GM18502 (cell line): ENCODE results near the gene ARL5C.
"Not testable (repeated sequence)": the region's sequence is repeated elsewhere in the genome, so short reads cannot be mapped to it uniquely, and the experiment has no call there.

Experiments used
- ATAC-seq: cut with Tn5 transposase; IDR thresholded peaks from one replicate; pipeline ENCODE4 v1.9.1; 2021; ENCODE audit warnings: mild to moderate bottlenecking; ENCODE audit not compliant: unreplicated experiment, poor library complexity

ARL5C gene

DNA sequence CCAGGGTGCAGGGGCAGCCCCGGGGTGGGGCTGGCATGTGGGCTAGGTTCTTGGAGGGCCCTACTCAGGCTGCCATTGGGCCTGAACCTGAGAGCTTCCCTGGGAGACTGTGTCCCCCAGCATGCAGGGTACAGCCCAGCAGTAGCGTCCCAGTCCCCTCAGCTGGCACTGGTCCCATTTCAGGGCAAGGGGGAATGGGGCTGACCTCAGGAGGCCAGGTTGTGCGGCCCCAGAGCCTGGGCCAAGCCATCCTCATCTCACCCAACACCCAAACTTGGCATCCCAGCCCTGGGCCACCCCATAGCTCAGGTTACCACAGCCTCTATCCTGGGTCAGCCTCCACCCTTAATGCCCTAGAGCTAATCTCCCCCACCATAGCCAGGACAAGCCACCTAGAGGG is 20.8 kb downstream of the ARL5C start:
- no peak for ATAC-seq

DNA sequence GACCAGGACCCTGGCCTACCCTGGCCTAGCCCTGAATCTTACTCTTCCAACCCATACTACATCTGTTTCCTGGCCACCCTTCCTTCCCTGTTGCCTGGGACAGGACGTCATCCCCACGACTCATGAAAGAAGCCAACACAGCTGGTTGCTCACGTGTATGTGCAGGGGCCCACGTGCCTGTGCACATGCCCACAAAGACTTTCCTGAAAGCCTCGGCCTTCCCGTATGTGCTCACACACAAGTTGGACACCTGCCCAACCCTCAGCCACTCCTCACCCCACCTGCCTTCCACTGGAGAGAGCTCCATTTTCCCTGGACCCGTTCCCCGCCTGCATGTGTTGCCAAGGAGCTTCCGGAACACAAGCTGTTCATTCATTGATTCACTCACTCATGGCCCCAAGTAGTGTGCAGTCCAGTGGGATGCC is 21.5 kb downstream of the ARL5C start:
- no peak for ATAC-seq

- no peak for ATAC-seq
Observed at GRCh38 chr17:39143552-39144093, 22.3 kb downstream of the ARL5C start.

DNA sequence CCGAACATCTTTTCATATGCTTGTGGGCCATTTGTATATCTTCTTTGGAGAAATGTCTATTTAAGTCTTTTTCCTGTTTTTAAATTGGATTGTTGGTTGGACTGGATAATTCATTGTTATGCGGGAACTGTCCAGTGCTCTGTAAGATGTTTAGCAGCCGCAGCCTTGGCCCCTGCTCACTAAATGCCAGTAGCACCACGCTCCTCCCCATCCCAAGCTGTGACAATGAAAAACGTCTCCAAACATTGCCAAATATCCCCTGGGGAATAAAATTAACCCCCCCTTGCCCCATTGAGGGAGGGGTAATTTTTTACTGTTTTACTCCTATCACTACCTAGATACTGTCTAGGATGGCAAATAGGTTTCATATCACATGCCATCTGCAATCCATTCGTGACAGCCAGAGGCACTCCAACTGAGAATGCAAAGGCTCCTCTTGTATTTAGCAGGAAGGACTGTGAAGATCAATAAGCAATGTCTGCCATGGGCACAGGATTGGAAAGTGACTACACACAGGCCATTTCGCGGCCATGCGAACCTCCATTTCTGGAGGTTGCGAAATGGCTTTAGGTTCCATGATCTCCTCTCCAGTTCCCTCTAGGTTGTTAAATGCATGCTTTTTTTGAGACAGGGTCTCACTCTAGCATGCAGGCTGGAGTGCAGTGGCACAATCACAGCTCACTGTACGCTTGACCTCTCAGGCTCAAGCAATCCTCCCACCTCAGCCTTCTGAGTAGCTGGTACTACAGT is 23.9 kb downstream of the ARL5C start:
- ATAC-seq: no peak

DNA sequence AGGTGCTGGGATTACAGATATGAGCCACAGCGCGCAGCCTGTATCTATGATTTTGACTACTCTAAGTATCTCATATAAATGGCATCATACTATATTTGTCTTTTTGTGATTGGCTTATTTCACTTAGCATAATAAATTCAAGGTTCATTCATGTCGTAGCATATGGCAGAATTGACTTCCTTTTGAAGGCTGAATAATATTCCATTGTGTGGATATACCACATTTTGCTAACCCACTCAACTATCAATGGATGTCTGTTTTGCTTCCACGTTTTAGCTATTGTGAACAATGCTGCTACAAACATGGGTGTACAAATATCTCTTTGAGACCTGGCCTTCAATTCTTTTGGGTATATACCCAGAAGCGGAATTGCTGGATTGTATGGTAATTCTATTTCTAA is 24.7 kb downstream of the ARL5C start:
- ATAC-seq: no peak

GRCh38 chr17:39139561-39139960 is 26.4 kb downstream of the ARL5C start:
- no peak for ATAC-seq

- ATAC-seq: no peak
Observed at GRCh38 chr17:39139161-39139511, 26.8 kb downstream of the ARL5C start.

GRCh38 chr17:39138431-39139160 is 27.4 kb downstream of the ARL5C start:
- ATAC-seq: no peak

DNA sequence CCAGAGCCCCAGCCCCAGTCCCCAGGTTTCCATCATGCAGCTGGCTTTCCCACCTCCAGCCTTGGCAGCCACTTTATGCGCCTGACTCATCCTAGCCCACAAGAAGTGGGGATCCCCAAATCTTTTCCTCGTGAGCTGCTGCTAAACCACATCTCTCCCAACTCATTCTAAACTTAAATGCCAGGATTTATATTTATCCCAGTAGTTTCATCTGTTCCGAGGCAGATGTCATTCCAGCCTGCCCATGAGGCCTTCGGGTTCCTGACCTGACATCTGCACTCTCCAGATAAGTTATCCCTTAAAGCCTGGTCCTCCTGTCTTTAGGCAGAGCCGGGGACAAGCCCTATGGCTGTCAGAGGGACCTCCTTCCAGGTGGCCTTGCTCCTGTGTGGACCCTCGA is 31.1 kb downstream of the ARL5C start:
- no peak for ATAC-seq

GRCh38 chr17:39132192-39132610 is 33.8 kb downstream of the ARL5C start:
- ATAC-seq: no peak

DNA sequence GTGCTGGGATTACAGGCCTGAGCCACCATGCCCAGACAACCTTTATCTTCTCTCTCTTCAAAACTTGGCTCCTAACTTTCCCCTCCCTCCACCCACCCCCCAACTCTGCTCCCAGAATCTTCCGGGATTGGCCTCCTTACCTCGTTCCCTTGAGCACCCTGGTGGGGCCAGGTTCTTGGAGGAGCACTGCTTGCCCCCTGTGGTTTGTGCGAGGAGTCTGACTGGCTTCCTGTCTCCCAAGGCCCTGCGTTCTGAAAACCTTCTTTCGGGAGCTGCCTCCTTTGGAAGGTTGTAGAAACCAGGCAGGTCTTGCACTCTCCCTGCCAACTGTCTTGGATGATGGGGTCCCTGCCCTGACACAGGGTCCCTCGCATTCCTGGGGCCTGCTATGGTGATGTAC is 34.3 kb downstream of the ARL5C start:
- ATAC-seq: no peak

GRCh38 chr17:39130205-39130604 is 35.8 kb downstream of the ARL5C start:
- no peak for ATAC-seq

DNA sequence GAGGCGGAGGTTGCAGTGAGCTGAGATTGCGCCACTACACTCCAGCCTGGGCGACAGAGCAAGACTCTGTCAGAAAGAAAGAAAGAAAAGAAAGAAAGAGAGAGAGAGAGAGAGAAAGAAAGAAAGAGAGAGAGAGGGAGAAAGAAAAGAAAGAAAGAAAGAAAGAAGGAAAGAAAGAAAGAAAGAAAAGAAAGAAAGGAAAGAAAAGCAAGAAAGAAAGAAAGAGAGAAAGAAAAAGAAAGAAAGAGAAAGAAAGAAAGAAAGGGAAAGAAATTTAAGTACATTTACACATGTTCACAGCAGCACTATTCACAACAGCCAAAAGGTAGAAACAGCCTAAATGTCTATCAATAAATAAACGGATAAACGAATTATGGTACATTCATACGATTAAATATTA is 36.4 kb downstream of the ARL5C start:
- not testable (repeated sequence) for ATAC-seq

GRCh38 chr17:39126436-39126835 is 39.5 kb downstream of the ARL5C start:
- ATAC-seq: no peak

DNA sequence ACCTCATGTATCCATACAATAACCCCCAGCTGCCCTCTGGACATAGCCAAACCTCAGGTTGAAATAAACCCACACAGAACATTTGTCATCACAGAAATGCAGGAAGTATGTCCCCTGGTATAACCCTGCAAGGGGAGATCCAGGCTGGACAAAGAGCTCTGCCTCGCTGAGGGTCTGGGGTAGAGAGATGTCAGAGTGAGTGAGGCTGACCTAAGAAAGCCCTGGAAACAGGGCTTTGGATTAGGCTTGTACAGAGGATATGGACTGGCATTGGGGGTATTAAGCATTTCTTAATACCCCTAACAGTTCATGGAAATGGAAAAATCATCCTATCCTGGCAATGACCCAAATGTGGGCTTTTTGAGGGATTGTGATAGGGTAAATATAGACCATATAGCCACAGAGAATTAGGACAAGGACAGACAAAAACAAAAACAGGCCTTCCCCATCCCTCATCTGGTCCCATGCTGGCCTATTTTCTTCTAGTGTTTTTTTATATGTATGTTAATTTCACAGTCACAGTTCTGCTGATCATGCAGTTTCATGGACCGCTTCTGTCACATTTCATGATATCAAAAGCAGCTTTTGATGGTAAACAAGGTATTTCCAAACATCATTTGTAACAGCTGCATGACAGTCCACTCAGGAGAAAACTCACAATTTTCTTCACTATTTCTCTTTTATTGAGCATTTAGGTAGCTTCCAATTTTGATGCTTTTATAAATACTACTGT is 40.7 kb downstream of the ARL5C start:
- ATAC-seq: no peak

GRCh38 chr17:39123627-39124026 is 42.3 kb downstream of the ARL5C start:
- ATAC-seq: no peak

DNA sequence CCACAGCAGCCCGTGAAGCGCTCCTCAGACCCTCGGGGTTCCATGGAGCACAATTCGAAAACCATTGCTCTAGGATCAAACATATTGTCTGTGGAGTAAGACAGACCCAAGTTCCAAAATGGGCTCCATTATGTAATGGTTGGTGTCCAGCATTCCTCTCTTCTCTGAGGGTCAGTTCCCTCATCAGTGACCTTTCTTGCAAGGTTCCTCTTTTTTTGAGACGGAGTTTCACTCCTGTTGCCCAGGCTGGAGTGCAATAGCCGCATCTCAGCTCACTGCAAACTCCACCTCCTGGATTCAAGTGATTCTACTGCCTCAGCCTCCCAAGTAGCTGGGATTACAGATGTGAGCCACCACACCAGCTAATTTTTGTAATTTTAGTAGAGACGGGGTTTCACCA is 43.0 kb downstream of the ARL5C start:
- no peak for ATAC-seq

GRCh38 chr17:39121919-39122318 is 44.0 kb downstream of the ARL5C start:
- ATAC-seq: not testable (repeated sequence)

DNA sequence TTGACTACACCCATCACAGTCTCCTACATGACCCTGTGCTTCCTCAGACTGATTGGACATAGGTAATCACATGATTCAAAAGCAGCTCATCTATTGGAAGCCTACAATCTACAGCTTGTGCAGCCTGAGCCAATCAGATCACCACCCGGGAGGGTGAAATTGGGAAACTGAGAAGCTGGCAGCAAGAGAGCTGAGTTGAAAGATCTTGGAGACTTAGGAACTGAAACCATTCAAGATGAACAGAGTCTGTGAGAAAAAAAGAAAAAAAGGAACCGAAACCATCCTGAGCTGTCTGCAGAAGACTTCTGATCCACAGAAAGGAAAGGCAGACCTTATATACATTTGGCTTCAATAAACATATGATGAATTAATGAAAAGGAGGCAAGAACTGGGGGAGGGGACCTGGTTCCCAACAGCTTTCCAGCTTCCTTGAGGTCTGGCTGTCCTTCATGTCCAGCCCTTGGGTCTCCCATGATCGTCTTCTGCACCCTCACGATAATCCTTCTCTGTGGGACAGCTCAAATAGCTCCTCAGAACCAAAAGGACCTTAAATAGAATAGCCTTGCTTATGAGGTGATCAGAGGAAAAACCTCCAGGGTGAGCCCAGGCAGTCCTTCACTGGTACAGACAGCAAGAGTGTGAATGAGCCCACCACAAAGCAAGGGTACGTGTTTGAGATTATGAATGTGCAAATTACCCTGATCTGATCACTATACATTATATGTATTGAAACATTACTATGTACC is 47.1 kb downstream of the ARL5C start:
- peak; percentile 58 for ATAC-seq

GRCh38 chr17:39116224-39116623 is 49.7 kb downstream of the ARL5C start:
- no peak for ATAC-seq
